B cell (primary cell): Measurements from ENCODE around the gene BOD1L2.

Source experiments
- CTCF ChIP-seq: fragments of 200-600 bp; IDR thresholded peaks from one replicate; pipeline ENCODE4 v1.8.0; 2022; ENCODE audit warnings: antibody characterized with exemption, mild to moderate bottlenecking
- EZH2 ChIP-seq: IDR thresholded peaks from 2 replicates; pipeline ENCODE4 v1.6.1; 2012; ENCODE audit warnings: borderline replicate concordance, low read depth, mild to moderate bottlenecking, moderate library complexity, low read length; ENCODE audit not compliant: insufficient read depth, poor library complexity, severe bottlenecking

- no peak for TF ChIP-seq CTCF
- no peak for TF ChIP-seq EZH2
Observed at GRCh38 chr18:57197261-57197660, 50.4 kb downstream of the BOD1L2 start.
